H1 (cell line): Measurements from ENCODE around the gene CDHR5. TPM values are rescaled to one million over a fixed set of nuclear protein-coding genes. Genes with fewer than 3 reads are reported as not detected.

Experiments used
- MAFK ChIP-seq: IDR thresholded peaks from 2 replicates; pipeline ENCODE4 v1.6.1; 2012; ENCODE audit warnings: low read depth, mild to moderate bottlenecking, improper control_type of control experiment, low read length
- POU5F1 ChIP-seq: IDR thresholded peaks from 2 replicates; pipeline ENCODE4 v1.6.1; 2011; ENCODE audit warnings: low read depth, mild to moderate bottlenecking, low read length, moderate library complexity
- RBBP5 ChIP-seq: IDR thresholded peaks from 2 replicates; pipeline ENCODE4 v1.7.1; 2012; ENCODE audit warnings: low read depth, mild to moderate bottlenecking, inconsistent platforms, low read length, moderate library complexity, borderline replicate concordance
- SIRT6 ChIP-seq: IDR thresholded peaks from one replicate; pipeline ENCODE4 v1.7.1; 2012; ENCODE audit warnings: low read length, inconsistent platforms
- polyA plus RNA-seq, 7 experiments: library from polyadenylated mRNA; depleted of rRNA in 3 of 7; stranded (reverse) in 5 of 7; unstranded in 2 of 7; fragments of >200 nt in 5 of 7; fragments of 200-250 nt in 2 of 7; gene quantifications; 1 replicate in 5 of 7; 2 replicates in 1 of 7; 4 replicates in 1 of 7; pipeline versions ENCODE4 v1.2.1 to v1.2.3, GENCODE V29; 2011 to 2013; ENCODE audit warnings: missing spikeins in 2 of 7, mixed read lengths in 2 of 7
- total RNA-seq: library from RNA; stranded (reverse); fragmentation: NEBNext Ultra II Directional; extraction: Animal tissue kit (Norgen Biotek cat#: 25700); gene quantifications from 2 replicates; pipeline ENCODE4 v1.2.1, GENCODE V29; 2021

The CDHR5 gene
- total and polyA plus RNA-seq, 2 of the 8 experiments (the other 6 are each of a cell fraction or from before 2014, with no cell fraction given) = not detected

DNA sequence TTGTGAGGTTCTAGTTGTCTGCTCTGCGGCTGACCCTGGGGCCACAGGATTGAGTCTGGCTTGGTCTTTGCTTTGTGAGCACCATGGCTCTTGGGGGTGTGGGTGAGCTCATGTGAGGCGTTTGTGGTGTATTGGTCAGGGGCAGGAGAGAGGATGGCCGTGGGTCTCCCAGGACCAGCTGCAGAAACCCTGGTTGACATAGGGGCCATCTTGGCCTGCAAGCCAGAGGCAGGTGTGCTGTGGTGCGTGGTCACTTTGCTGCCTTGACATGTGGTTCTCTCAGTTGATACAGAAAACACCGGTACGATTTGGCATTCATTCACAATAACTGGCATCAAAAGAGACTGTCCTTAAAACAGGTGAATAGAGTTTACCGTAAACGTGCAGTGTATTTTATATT is 37.2 kb downstream of the CDHR5 start (continued):
- TF ChIP-seq SIRT6 (no peak), RBBP5 (no peak), MAFK (no peak), POU5F1 (no peak)
